ENCODE results near the gene SERP2.

SERP2 gene

GRCh38 chr13:44336934-44337333, 36.7 kb upstream of the SERP2 start:
- H3K27me3 ChIP-seq, result no peaks in the 10 kb centered on the region
- H3K9ac ChIP-seq, result no peak overlapping the region

GRCh38 chr13:44337581-44337980, 36.0 kb upstream of the SERP2 start:
- H3K9ac ChIP-seq, result no peak overlapping the region
- TF ChIP-seq Cebpa-rat (IDR thresholded peaks at IDR 0.05), result no peak
- H3K9me3 ChIP-seq (replicated peaks in 1 of 11), result peaks cover 0 to 6% (median 0%) of the 10 kb centered on the region in 11 experiments; a peak in 4 of 22 replicates
- no peak overlapping the region for H3K4me3 ChIP-seq
- H3K4me2 ChIP-seq, result no peak overlapping the region
- no peak overlapping the region for H3K27ac ChIP-seq
- H3K27me3 ChIP-seq, result no peaks in the 10 kb centered on the region
- H3K4me1 ChIP-seq, result peaks cover 0 to 10% (median 2%) of the 10 kb centered on the region in 10 experiments; a peak in 9 of 20 replicates
- H4K20me1 ChIP-seq, result no peaks in the 10 kb centered on the region
- H3K36me3 ChIP-seq, result no peaks in the 10 kb centered on the region

More at GRCh38 chr13:44336934-44337333, 36.7 kb upstream of the SERP2 start:
- Histone ChIP-seq H4K20me1 (no peaks in the 10 kb centered on the region), H3K9me3 (replicated peaks in 1 of 11) (peaks cover 0 to 6% (median 0%) of the 10 kb centered on the region in 11 experiments; a peak in 4 of 22 replicates), H3K4me2 (no peak overlapping the region), H3K36me3 (no peaks in the 10 kb centered on the region), H3K4me3 (no peak overlapping the region), H3K27ac (no peak overlapping the region), H3K4me1 (peaks cover 0 to 16% (median 8%) of the 10 kb centered on the region in 10 experiments; a peak in 12 of 20 replicates)
- no peak for TF ChIP-seq Cebpa-rat (IDR thresholded peaks at IDR 0.05)

DNA sequence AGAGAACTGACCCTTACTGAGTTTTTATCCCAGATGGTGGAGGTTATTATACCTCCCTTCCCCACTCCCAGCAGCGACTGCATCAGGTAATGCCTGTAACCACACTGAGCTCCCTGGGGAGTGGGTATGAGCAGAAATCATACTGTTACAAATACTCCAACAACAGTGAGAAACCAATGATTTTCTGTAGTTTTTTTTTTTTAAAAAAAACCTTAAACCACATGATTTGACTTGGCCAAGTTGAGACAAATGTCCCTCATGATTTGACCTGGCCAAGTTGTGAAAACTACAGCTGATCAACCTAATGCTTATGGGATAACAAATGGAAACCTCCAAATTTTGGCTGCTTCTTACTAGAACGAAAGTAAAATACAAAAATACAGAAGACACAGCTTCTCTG, 33.1 kb upstream of the SERP2 start:
- TF ChIP-seq Cebpa-rat (IDR thresholded peaks at IDR 0.05), result no peak
- H3K4me3 ChIP-seq, result no peak overlapping the region
- H3K36me3 ChIP-seq, result no peaks in the 10 kb centered on the region
- H3K27me3 ChIP-seq, result no peaks in the 10 kb centered on the region
- H3K4me2 ChIP-seq, result peak overlapping the region in 4 of 11 experiments; percentile 18 to 36 (median 28); a peak in 6 of 22 replicates
- H3K4me1 ChIP-seq, result peaks cover 0 to 9% (median 2%) of the 10 kb centered on the region in 10 experiments; a peak in 8 of 20 replicates
- H4K20me1 ChIP-seq, result no peaks in the 10 kb centered on the region
- H3K9me3 ChIP-seq (replicated peaks in 1 of 11), result peaks cover 0 to 6% (median 0%) of the 10 kb centered on the region in 11 experiments; a peak in 4 of 22 replicates
- H3K9ac ChIP-seq, result no peak overlapping the region
- no peak overlapping the region for H3K27ac ChIP-seq

GRCh38 chr13:44342741-44343140, 30.9 kb upstream of the SERP2 start:
- H3K36me3 ChIP-seq, result no peaks in the 10 kb centered on the region
- peaks cover 0 to 6% (median 0%) of the 10 kb centered on the region in 11 experiments; a peak in 4 of 22 replicates for H3K9me3 ChIP-seq (replicated peaks in 1 of 11)
- no peak overlapping the region for H3K9ac ChIP-seq
- H3K4me2 ChIP-seq, result no peak overlapping the region
- no peaks in the 10 kb centered on the region for H4K20me1 ChIP-seq
- TF ChIP-seq Cebpa-rat (IDR thresholded peaks at IDR 0.05), result no peak
- no peak overlapping the region for H3K27ac ChIP-seq
- H3K4me1 ChIP-seq, result peaks cover 0 to 9% (median 2%) of the 10 kb centered on the region in 10 experiments; a peak in 8 of 20 replicates
- no peak overlapping the region for H3K4me3 ChIP-seq
- no peaks in the 10 kb centered on the region for H3K27me3 ChIP-seq

GRCh38 chr13:44346534-44346933, 27.1 kb upstream of the SERP2 start:
- H3K27ac ChIP-seq, result no peak overlapping the region
- H3K27me3 ChIP-seq, result no peaks in the 10 kb centered on the region
- H3K9me3 ChIP-seq (replicated peaks in 1 of 11), result peaks cover 0 to under 1% (median 0%) of the 10 kb centered on the region in 11 experiments; a peak in 1 of 22 replicates
- H3K4me3 ChIP-seq, result no peak overlapping the region
- no peaks in the 10 kb centered on the region for H3K36me3 ChIP-seq
- no peaks in the 10 kb centered on the region for H4K20me1 ChIP-seq
- peaks cover 0 to 4% (median under 1%) of the 10 kb centered on the region in 10 experiments; a peak in 6 of 20 replicates for H3K4me1 ChIP-seq
- no peak overlapping the region for H3K9ac ChIP-seq
- no peak for TF ChIP-seq Cebpa-rat (IDR thresholded peaks at IDR 0.05)
- H3K4me2 ChIP-seq, result no peak overlapping the region

GRCh38 chr13:44347301-44347700, 26.3 kb upstream of the SERP2 start:
- Histone ChIP-seq H3K9me3 (replicated peaks in 1 of 11) (no peaks in the 10 kb centered on the region), H3K4me3 (no peak overlapping the region), H3K9ac (no peak overlapping the region), H4K20me1 (no peaks in the 10 kb centered on the region), H3K4me2 (no peak overlapping the region), H3K27ac (no peak overlapping the region), H3K36me3 (no peaks in the 10 kb centered on the region), H3K27me3 (no peaks in the 10 kb centered on the region), H3K4me1 (peaks cover 0 to 10% (median 7%) of the 10 kb centered on the region in 10 experiments; a peak in 16 of 20 replicates)
- no peak for TF ChIP-seq Cebpa-rat (IDR thresholded peaks at IDR 0.05)

- Histone ChIP-seq H4K20me1 (no peaks in the 10 kb centered on the region), H3K27ac (no peak overlapping the region), H3K4me2 (no peak overlapping the region), H3K4me3 (no peak overlapping the region), H3K9ac (no peak overlapping the region), H3K36me3 (no peaks in the 10 kb centered on the region), H3K9me3 (replicated peaks in 1 of 11) (no peaks in the 10 kb centered on the region), H3K4me1 (peaks cover 5 to 16% (median 12%) of the 10 kb centered on the region in 10 experiments; a peak in 19 of 20 replicates), H3K27me3 (no peaks in the 10 kb centered on the region)
- TF ChIP-seq Cebpa-rat (IDR thresholded peaks at IDR 0.05), result no peak
Observed at GRCh38 chr13:44347949-44348348, 25.7 kb upstream of the SERP2 start.

DNA sequence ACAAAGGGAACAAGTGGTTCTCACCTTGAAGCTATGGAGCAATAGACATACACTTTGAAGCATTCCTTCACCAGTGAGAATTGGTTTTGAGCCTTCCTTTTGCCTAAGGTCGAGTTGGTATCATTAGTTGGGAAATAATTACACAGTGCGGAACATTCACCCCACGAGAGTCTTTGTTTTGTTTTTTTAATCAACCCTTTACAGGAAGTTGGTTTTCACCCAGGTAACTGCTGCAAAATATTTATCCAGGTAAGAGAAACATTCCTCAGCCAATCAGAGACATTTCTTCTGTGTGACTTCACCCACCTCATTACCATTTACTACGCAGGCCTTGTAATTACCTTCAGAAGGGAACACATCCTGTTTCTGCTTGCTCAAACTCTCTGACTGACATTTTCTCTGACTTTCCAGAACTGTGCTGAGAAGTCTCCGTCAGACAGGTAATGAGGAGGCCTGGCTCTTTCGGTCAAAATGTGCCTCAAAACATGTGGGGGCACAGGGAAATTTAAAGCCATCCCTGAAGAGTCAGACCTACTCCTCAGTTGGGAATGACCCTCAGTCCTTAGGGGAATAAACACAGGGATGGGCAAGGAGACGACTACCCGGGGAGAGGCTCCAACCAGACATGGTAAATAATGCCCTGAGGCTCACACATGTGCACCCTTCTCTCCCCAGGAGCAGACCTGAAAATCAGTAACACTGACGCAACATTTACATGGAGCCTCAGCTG, 22.7 kb upstream of the SERP2 start:
- no peaks in the 10 kb centered on the region for H4K20me1 ChIP-seq
- H3K4me1 ChIP-seq, result peaks cover 7 to 17% (median 12%) of the 10 kb centered on the region in 10 experiments
- H3K9me3 ChIP-seq (replicated peaks in 1 of 11), result no peaks in the 10 kb centered on the region
- no peak overlapping the region for H3K9ac ChIP-seq
- no peaks in the 10 kb centered on the region for H3K36me3 ChIP-seq
- no peak overlapping the region for H3K27ac ChIP-seq
- no peaks in the 10 kb centered on the region for H3K27me3 ChIP-seq
- 0 out of 22 replicates have a peak overlapping the region, but pooled peaks of 1 of the 11 experiments have one; percentile 8 for H3K4me2 ChIP-seq
- TF ChIP-seq Cebpa-rat (IDR thresholded peaks at IDR 0.05), result no peak
- H3K4me3 ChIP-seq, result no peak overlapping the region

DNA sequence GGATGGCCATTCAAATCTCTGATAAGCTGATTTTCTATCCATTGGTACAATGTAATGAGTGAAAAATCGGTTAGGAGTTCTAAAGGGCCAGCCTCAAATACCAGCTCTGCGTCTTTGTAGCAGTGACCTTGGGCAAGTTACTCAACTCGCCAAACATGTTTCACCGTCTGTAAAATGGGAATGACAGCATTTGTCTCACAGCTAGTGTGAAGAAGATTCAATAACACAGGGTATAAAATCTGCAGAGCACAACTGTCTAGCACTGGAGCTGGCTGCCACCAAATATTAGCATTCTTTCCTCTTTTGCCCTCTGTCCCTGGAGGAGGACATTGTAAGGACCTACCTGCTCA, 22.1 kb upstream of the SERP2 start:
- Histone ChIP-seq H3K9ac (no peak overlapping the region), H3K4me2 (peak overlapping the region in 3 of 11 experiments; percentile 1 to 8 (median 5); a peak in 2 of 22 replicates)

More for the DNA sequence above, 22.1 kb upstream of the SERP2 start:
- H3K36me3 ChIP-seq, result no peaks in the 10 kb centered on the region
- no peak overlapping the region for H3K4me3 ChIP-seq
- no peaks in the 10 kb centered on the region for H3K9me3 ChIP-seq (replicated peaks in 1 of 11)
- no peak for TF ChIP-seq Cebpa-rat (IDR thresholded peaks at IDR 0.05)
- H3K27me3 ChIP-seq, result no peaks in the 10 kb centered on the region
- H3K4me1 ChIP-seq, result peaks cover 7 to 17% (median 12%) of the 10 kb centered on the region in 10 experiments
- no peaks in the 10 kb centered on the region for H4K20me1 ChIP-seq
- H3K27ac ChIP-seq, result no peak overlapping the region

Data from BLaER1 treated with 17β-estradiol and CSF1 and Interleukin-3, amounts not matched to agents 10 nM and 100 nM (cell line).